OCI-M2 (cell line): ENCODE data around the gene LRMDA.

ENCODE experiments used
- DNase-seq: peaks from one replicate; lab custom pipeline; 2025; ENCODE audit not compliant: unreplicated experiment; lab: John Stamatoyannopoulos, UW

LRMDA gene

DNA sequence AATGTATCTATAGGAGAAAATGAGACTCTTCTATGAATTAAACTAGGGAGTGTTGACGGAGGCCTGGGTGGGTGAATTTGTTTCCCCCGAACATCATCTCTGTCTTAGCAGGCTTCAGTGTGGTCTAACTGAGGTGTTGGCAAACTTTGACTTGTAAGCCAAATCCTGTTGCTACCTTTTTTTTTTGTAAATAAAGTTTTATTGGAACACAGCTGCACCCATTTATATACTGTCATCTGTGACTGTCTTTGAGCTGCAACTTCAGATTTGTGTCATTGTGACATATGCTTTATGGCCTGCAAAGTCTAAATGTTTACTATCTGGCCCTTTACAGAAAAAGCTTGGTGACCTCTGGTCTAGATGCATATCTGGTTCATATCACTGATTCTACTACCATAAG, 455.9 kb downstream of the LRMDA start:
- DNase-seq = no peak

DNA sequence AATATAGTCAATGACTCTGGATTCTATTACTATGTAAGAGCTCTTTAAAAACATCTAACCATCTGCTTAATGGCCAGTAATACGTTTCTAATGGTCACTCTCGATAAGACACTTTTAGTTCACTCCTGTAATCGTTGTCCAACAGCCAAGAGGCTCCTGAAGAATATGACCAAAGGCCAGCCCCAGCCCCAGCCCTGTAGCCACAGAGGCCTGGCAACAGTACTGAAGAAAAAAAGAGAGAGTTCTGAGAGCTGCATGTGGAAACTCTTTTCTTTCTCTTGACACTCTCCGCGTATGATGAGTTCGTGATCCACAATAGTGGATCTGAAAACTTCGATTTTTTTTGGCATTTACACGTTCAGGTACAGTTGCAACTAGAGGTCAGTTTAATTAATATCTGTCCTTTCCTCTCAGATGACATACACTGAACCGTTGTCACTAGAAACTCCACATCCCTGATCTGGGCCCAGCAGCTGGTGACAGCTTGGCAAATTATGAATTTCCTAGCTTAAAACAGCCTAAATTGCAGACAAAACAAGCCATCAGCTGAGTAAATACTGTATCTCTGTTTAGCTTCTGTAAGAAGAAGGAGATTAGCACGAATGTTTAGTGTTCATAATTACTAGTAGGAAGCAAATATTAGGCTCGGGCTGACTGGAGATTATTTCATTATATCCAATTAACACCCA, 456.7 kb downstream of the LRMDA start:
- no peak for DNase-seq

DNA sequence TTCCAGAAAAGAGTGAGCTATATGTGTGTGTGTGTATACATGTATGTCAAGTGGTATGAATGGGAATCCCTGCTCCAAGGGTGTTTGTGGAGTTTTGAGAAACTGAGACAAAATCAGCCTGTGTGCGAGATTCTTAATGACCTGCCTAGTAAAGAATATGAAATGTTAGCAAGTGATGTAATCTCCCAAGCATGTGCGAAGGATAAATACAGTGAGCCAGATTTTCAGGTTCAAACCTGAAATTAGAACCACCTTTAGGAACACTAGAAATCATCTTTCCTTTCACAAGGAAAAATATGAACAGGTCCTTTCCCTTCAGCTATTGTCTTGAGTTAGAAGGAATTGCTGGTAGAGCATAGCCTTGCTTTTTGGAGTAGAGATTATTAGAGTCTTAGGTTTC, 457.6 kb downstream of the LRMDA start:
- DNase-seq = no peak

DNA sequence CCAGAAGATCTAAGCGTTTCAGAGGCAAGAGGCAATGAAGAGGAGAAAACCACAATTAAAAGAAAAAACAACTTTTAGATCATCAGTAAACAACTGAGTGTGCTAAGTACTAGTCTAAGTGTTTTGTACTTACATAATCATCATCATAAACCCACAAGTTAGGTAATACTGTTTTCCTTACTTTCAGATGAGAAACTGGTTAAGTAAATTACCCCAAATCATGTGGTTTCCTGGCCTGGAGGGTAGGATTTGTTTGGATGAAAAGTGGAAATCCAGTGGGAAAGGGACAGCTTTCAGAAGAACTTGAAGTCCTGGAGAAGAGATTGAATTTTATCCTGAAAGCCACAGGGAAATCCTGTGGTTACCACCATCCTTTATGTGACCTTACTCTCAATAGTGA, 463.3 kb downstream of the LRMDA start:
- DNase-seq = no peak

DNA sequence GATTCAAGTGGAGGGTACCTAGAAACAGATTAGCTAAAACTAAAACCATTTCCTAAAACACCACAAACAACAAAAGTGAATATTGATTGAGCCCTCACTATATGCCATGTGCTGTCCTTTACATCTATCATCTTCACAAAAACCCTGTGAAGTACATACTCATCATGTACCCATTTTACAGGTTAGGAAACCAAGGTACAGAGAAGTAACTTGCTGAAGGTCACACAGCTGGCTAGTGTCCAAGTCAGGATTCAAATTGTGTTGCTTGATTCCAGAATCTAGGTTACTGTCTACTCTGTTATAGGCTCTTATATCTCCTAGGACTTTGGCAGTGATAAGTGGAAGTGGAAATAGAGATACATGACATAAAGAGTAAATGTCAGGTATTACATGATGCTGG, 463.8 kb downstream of the LRMDA start:
- no peak for DNase-seq

DNA sequence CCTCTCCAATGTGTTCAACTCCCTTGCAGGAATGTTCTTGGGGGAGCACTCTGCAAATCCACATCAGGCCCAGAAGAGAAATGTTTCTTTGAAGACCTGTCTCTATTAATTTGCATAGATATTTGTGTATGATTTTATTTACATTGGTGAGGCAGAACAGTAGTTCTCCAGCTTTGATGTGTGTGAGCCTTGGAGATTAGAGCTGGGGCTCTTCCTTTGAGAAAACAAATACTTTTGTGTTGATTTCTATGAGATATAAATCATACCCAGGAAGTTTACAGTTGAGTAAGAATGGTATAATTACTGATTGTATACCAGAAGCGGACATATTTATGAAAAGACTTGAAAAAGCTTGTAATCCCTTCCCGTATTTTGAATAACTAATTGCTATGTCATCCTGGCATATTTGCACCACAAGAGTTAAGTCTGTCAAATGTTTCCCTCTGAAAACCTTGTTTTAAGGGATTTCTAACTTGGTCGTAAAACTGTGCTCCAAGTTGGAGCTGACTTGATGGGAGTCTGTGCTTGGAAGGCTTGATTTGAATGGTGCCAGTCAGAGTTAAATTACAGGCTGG, 468.5 kb downstream of the LRMDA start:
- no peak for DNase-seq

DNA sequence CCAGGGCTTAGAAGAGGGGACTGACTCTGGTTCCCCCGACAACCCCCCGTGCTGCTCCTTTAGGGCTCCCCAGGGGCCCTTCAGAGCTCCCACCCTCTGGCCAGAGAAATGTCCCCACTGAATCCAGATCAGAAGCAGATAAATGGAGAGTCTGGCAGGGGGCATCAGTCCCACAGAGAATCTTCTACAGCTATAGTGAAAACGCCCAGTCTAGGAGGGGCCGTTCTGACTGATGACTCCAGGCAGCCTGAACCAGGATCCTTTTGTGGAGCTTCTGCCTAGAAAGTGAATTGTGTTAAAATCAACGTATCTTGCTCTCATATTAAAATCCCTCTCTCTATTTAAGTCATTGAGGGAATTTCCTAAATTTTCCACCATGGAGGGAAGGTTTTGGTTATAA, 471.4 kb downstream of the LRMDA start:
- DNase-seq = no peak

DNA sequence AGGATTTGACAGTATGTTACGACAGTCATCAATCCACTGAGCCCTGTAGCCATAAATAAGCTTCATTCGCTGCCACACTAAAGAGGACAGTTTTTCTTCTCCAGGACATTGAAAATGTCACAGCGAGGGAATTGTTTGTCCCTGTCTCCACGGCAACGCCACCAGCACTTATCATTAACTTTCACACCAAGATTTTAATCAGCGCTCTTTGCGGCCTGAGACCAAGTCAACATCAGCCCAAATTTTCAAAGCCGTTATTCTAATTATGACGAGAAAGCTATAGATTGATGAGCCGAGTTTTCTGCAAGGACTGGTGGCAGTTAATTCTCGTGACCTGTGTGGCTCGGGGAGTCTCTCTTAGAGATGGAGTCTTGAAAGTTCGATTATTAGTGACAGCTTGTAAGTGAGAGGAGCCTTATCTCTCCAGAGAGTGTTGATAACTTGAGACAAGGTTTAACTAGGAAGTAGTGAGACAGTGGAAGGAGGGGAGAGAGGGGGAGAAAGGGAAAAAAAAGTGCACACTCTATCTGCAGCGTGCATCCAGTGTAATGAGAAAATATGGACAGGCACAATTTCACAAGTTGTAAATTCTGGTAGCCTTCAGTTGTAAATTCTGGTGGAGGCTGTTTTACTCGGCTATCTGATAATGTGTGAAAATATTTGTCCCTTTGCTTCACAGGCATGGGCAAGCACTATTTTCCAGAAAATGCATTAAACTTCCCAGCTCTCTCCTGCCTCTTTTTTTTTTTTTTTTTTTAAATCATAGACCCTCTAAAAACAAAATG, 473.3 kb downstream of the LRMDA start:
- no peak for DNase-seq

DNA sequence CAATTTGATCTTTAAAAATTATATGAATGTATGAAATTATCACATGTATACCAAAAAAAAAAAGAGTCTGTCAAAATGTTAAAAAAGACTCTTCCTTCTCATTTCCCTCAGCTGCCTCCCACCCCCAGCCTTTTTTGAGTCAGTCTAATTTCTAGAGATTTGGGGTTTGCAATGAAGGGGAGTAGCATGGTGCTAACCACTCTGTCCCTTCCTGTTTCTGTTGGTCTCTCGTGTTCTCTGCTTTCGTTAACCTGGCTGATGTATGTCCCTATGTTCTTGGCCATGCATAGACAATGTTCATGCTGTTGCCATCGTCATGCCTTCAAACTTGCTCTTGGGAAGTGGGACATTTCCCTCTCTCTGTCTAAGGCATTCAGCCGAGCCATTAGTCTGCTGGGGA, 474.1 kb downstream of the LRMDA start:
- no peak for DNase-seq

DNA sequence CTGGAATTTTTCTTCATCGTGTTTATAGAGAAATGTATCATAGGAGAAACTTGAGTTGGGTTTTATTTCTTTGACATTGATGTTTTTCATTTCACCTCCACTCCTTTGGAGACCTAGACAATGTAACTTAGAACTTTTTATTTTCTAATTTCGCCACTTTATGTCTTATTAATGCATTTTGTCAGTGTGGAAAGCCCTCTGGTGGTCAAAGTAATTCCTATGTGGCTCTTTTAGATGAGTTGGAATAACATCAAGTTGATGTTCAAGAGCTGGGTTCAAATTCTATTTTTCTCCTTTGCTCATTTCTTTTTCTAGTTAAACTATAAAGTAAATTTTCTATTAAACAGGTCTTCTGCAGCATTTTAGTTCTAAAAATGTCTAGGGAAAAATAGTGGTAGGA, 478.6 kb downstream of the LRMDA start:
- DNase-seq = no peak

DNA sequence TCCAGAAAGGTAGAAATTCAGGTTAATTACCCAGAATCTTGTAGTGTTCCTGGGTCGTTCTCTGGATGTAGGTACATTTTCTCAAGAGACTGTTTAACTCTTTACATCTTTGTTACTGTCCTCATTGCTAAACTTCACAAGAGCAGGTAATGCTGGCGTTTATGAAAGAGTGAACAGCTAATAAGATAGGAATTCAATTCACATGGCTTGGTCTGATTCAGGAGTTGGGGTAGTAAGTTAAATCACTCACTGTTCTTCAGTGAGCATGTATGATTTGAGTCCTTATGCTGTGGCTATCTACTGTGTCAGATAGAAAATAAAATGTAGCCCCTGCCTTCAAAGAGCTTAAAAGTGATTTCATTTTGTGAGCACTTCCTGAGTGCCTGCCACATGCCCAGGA, 480.0 kb downstream of the LRMDA start:
- no peak for DNase-seq

DNA sequence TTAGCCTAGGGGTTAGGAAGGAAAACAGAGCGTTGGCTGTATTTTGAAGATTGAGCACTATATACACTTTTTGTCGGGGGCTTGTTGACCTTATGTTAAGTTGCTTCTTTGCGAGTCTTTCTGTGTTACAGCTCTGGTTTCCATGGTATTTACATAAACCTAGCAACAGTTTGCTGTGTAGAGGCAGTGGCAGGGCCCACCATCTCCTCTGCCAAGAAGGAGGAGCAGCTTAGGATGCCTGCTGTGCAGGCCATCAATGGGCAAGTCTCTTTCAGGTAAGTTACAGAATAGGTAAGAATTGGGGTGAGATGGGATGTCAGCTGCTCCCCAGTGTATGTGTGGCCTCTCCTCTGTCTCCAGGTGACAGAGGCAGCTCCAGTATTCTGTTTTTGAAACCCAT, 485.5 kb downstream of the LRMDA start:
- DNase-seq = no peak

DNA sequence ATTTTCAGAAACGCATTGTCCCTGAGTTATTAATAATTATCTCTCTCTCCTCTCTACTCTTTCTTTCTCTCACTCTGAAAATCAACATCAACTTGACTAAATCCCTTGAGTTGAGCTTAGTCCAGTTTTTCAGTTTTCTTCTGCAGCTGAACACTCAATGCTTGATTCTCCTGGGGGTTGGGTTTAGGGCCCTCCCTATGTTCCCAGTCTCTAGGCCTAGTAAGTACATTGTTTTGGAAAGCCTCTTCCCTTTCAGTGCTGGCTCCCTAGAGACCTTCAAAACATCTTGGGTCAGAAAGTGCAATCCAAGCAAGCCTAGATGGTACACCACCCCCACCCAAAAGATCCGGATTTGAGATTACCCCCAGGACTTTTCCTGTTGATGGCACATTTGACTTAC, 488.5 kb downstream of the LRMDA start:
- DNase-seq = no peak

DNA sequence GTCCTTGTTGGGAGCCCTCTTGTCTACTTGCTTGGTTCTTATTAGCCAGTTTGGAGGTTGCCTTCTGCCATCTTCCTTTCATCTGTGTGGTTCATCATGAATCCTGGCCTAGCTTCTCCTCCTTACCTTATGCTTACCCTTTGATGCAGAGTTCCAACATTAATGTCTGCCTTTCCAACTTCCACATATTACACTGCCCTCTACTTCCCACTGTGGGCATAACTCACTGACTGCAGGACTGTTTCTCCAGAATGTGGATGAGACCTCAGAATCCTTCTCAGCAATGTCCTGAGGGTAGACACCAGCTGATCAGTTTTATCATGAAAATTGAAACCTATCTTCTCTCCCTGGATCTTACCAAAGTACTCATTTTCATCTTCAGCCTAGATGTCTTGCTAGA, 491.0 kb downstream of the LRMDA start:
- no peak for DNase-seq

DNA sequence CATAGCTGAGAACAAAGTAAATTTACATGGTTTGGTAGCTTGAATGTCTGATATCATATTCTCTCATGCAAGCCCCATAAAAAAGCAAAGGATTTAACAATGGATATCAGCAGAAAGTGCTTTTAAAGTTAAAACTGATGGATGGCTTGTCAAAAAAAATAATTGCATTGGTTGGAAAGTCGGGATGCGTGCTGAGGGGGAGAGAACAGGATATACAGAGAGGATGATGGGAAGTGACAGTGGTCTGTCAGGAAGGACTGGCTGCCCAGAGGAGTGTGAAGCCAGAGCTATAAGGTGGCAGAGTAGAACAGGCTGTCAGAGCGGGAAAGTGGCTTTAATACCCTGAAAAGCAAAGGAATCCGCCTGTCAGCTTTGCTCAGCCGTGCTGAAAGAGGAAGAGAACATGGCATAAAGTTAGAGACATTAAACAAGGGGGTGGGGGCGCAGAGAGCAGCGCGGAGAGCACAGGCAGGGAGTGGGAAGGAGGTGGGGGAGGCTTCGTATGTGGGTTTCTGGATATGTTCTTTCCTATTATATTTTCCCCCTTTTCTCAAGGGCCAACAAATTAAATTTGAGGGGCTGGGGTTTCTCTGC, 493.0 kb downstream of the LRMDA start:
- no peak for DNase-seq

DNA sequence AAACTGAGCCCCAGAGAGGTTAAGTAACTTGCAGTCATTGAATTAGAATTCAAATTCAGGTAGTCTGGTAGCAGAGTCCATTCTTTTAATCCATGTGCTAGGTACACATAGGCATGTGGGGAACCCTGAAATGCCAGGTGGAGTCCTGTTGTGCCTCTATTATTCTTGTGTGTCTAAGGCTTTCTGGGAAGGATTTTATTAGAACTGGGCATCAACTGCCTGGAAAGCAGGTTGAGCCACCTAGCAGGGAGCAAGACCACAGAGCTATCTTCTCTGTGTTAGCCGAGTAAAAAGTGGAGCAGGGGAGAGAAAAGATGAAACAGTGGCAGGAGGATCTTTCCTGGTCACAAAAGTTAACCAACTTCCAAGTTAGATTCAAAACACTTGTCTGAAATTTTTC, 494.6 kb downstream of the LRMDA start:
- no peak for DNase-seq

DNA sequence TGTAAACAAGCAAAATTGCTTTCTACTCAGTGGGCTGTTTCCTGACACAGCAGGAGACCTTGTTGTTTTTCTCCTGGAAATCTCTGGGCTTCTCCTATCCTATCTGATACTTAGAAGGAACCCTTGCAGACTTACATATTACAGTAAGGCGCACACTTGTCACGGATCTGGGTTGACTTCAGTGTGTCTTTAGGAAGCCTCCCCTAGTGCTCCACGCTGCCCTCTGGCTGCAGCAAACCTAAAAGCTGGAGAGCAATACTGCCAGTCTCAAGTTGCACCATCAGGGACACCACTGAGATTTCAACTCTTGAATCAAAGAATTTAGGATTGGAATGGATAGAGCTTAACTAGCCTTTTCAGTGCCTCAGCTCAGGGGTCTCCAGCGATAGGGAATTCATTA, 495.3 kb downstream of the LRMDA start:
- no peak for DNase-seq

DNA sequence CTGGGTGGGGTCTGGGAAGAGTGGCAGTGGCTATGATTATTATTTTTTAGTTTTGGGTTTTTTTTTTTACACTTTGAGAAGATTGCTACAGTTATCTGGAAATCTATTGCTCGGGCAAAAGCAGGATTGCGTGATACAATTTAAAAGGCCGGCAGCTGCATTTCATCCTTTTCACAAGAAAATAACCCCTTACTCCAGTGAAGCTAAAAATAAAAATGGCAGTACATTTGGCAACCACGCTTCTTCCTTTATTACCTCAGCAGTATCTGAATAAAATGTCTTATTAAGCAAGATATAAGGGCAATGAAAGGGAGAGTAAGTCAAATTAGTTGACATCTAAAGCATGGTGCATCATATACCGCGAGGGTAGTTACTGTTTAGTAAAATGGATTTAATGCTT, 496.8 kb downstream of the LRMDA start:
- no peak for DNase-seq

DNA sequence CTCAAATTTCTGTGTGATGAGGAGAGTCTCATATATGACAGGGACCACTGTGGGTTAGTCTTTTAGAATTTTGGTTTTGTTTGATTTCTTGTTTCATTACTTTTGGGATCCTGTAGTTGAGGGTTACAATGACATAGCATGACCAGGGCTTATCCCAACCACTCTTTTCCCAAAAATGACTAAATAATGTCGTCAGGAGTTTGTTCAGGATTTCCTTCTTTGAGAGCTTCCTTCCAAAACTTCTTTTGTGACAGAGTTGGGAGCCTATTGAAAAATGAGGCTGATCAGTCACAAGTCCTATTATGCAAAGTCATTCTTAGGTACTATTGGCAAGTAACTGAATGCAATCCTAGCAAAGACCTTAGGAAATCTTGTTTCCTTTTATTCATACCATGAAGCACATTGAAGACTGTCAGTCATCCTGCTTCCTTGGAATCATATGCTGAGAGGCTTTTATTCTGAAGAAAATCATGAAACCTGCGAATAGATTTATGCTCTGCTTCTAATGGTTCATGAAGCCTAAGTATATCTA, 498.3 kb downstream of the LRMDA start:
- no peak for DNase-seq

DNA sequence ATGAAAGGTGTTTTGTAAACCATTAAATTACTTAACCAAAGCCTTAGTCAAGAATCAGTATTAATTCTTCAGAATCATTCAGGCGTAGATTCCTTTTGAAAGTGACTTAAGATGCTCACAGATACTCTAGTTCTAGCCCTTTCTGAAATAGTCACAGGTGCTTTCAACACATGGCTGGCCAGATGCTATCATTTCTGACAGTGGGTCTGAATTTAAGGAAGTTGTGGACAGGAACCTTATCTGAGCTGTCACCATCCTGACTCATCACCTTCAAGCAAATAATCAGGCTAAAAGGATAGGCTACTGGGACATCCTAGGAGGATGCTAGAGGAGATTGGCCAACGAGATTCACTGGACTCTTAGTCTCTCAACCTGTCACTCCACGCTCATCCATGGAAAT, 501.5 kb downstream of the LRMDA start:
- DNase-seq = no peak

DNA sequence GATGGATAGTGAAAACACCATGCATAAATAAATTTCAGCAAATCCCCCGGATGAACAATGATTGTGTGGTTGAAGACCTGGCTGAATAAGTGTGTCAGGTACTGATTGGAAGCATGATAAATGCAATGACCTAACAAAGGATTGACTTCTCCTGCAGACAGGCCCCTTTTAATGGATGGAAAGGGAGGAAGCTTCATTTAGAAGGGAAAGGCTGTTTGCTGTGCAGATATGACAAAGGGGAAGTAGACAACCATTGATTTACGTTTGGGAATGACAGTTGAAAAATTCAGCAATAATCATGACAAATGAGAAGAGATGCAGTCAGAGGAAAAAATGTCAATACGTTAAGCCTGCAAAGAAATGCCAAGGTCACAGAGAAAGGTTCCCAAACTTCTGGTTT, 503.8 kb downstream of the LRMDA start:
- DNase-seq = no peak
